WTC11 (cell line): ENCODE results near the gene C1QTNF12. TPM values are rescaled to one million over a fixed set of nuclear protein-coding genes. Genes with fewer than 3 reads are reported as not detected.

ENCODE experiments used
- ATF1 ChIP-seq: sonication (generic); formaldehyde crosslinking; IDR thresholded peaks from 2 replicates; pipeline ENCODE4 v1.8.1; 2023; ENCODE audit warnings: mild to moderate bottlenecking, moderate library complexity, missing genetic modification reagents
- ATF6 ChIP-seq: sonication (generic); formaldehyde crosslinking; IDR thresholded peaks from 2 replicates; pipeline ENCODE4 v1.8.1; 2023; ENCODE audit warnings: mild to moderate bottlenecking, missing genetic modification reagents
- ESRRA ChIP-seq: sonication (generic); formaldehyde crosslinking; IDR thresholded peaks from 2 replicates; pipeline ENCODE4 v1.8.1; 2022; ENCODE audit warnings: mild to moderate bottlenecking, missing genetic modification reagents, borderline replicate concordance
- FOXK1 ChIP-seq: sonication (generic); formaldehyde crosslinking; IDR thresholded peaks from 2 replicates; pipeline ENCODE4 v1.8.0; 2022; ENCODE audit warnings: mild to moderate bottlenecking, moderate library complexity, missing genetic modification reagents
- FOXP1 ChIP-seq: sonication (generic); formaldehyde crosslinking; IDR thresholded peaks from 2 replicates; pipeline ENCODE4 v1.8.0; 2022; ENCODE audit warnings: missing genetic modification reagents, mild to moderate bottlenecking, moderate library complexity, borderline replicate concordance
- FOXP4 ChIP-seq: sonication (generic); formaldehyde crosslinking; IDR thresholded peaks from 2 replicates; pipeline ENCODE4 v1.8.0; 2022; ENCODE audit warnings: mild to moderate bottlenecking, missing genetic modification reagents
- HMGA2 ChIP-seq: fragments of 250-450 bp; sonication (Bioruptor Pico); IDR thresholded peaks from 2 replicates; pipeline ENCODE4 v1.4.0; 2021; ENCODE audit warnings: mild to moderate bottlenecking, moderate library complexity
- JAZF1 ChIP-seq: fragments of 250-450 bp; sonication (Bioruptor Pico); IDR thresholded peaks from 2 replicates; pipeline ENCODE4 v1.9.0; 2021; ENCODE audit warnings: moderate library complexity, mild to moderate bottlenecking, inconsistent platforms
- JUN ChIP-seq: sonication (generic); formaldehyde crosslinking; IDR thresholded peaks from 2 replicates; pipeline ENCODE4 v1.8.0; 2023; ENCODE audit warnings: mild to moderate bottlenecking, missing genetic modification reagents
- MXD4 ChIP-seq: fragments of 250-450 bp; sonication (Bioruptor Pico); IDR thresholded peaks from 2 replicates; pipeline ENCODE4 v1.8.0; 2021; ENCODE audit warnings: mild to moderate bottlenecking, moderate library complexity, borderline replicate concordance
- NFYB ChIP-seq: sonication (generic); formaldehyde crosslinking; conservative IDR thresholded peaks from 2 replicates; pipeline ENCODE4 v1.8.0; 2022; ENCODE audit warnings: low read depth, missing genetic modification reagents
- OVOL2 ChIP-seq: fragments of 250-450 bp; sonication (Bioruptor Pico); IDR thresholded peaks from 2 replicates; pipeline ENCODE4 v1.9.0; 2021; ENCODE audit warnings: mild to moderate bottlenecking, borderline replicate concordance
- RORB ChIP-seq: fragments of 250-450 bp; sonication (Bioruptor Pico); IDR thresholded peaks from 2 replicates; pipeline ENCODE4 v1.9.0; 2021; ENCODE audit warnings: mild to moderate bottlenecking
- SP1 ChIP-seq: sonication (generic); formaldehyde crosslinking; conservative IDR thresholded peaks from 2 replicates; pipeline ENCODE4 v1.8.1; 2022; ENCODE audit warnings: missing genetic modification reagents
- TCF7 ChIP-seq: sonication (generic); formaldehyde crosslinking; IDR thresholded peaks from 2 replicates; pipeline ENCODE4 v1.8.0; 2022; ENCODE audit warnings: mild to moderate bottlenecking, low read depth, missing genetic modification reagents, moderate library complexity
- TEAD4 ChIP-seq: sonication (generic); formaldehyde crosslinking; IDR thresholded peaks from 2 replicates; pipeline ENCODE4 v1.8.0; 2022; ENCODE audit warnings: mild to moderate bottlenecking, missing genetic modification reagents
- TP53 ChIP-seq: sonication (generic); formaldehyde crosslinking; IDR thresholded peaks from 2 replicates; pipeline ENCODE4 v1.8.1; 2023; ENCODE audit warnings: mild to moderate bottlenecking, missing genetic modification reagents
- ZMAT4 ChIP-seq: fragments of 250-450 bp; sonication (Bioruptor Pico); IDR thresholded peaks from 2 replicates; pipeline ENCODE4 v1.9.0; 2021; ENCODE audit warnings: mild to moderate bottlenecking
- ZNF121 ChIP-seq: sonication (generic); formaldehyde crosslinking; IDR thresholded peaks from 2 replicates; pipeline ENCODE4 v1.8.0; 2023; ENCODE audit warnings: missing genetic modification reagents
- ZNF263 ChIP-seq: sonication (generic); formaldehyde crosslinking; IDR thresholded peaks from 2 replicates; pipeline ENCODE4 v1.8.1; 2022; ENCODE audit warnings: low read depth, mild to moderate bottlenecking, moderate library complexity, missing genetic modification reagents
- ZNF396 ChIP-seq: fragments of 250-450 bp; sonication (Bioruptor Pico); IDR thresholded peaks from 2 replicates; pipeline ENCODE4 v1.8.0; 2021; ENCODE audit warnings: mild to moderate bottlenecking, moderate library complexity, borderline replicate concordance
- ZNF423 ChIP-seq: fragments of 250-450 bp; sonication (Bioruptor Pico); IDR thresholded peaks from 2 replicates; pipeline ENCODE4 v2.1.2; 2022; ENCODE audit warnings: mild to moderate bottlenecking, moderate library complexity
- ZNF671 ChIP-seq: fragments of 250-450 bp; sonication (Bioruptor Pico); IDR thresholded peaks from 2 replicates; pipeline ENCODE4 v1.8.0; 2021; ENCODE audit warnings: mild to moderate bottlenecking
- total RNA-seq: library from RNA; stranded (reverse); gene quantifications from 3 replicates; pipeline ENCODE4 v1.2.3, GENCODE V29; 2021
- TF ChIP-seq, protein P1 (sequence below): sonication (generic); formaldehyde crosslinking; conservative IDR thresholded peaks from 2 replicates; pipeline ENCODE4 v1.8.1; 2023; ENCODE audit warnings: mild to moderate bottlenecking, low read depth, missing genetic modification reagents, moderate library complexity
- TF ChIP-seq, protein P2 (sequence below): sonication (generic); formaldehyde crosslinking; IDR thresholded peaks from 2 replicates; pipeline ENCODE4 v1.8.0; 2023; ENCODE audit warnings: missing genetic modification reagents
- TF ChIP-seq, protein P3 (sequence below): sonication (generic); formaldehyde crosslinking; IDR thresholded peaks from 2 replicates; pipeline ENCODE4 v1.8.1; 2022; ENCODE audit warnings: mild to moderate bottlenecking, moderate library complexity, missing genetic modification reagents
- TF ChIP-seq, protein P4 (sequence below): fragments of 200-600 bp; IDR thresholded peaks from 2 replicates; pipeline ENCODE4 v1.8.0; 2022; ENCODE audit warnings: antibody characterized with exemption
- TF ChIP-seq, protein P5 (sequence below): sonication (generic); formaldehyde crosslinking; IDR thresholded peaks from 2 replicates; pipeline ENCODE4 v1.8.1; 2023; ENCODE audit warnings: mild to moderate bottlenecking, missing genetic modification reagents

Gene C1QTNF12
- total RNA-seq, 1 experiment from 2014 or later = 10.3 TPM

GRCh38 chr1:1232208-1232795 lies 14.2 kb downstream of the C1QTNF12 start, which contains the start of gene B3GALT6 (continued):
- TF ChIP-seq, protein P1, sequence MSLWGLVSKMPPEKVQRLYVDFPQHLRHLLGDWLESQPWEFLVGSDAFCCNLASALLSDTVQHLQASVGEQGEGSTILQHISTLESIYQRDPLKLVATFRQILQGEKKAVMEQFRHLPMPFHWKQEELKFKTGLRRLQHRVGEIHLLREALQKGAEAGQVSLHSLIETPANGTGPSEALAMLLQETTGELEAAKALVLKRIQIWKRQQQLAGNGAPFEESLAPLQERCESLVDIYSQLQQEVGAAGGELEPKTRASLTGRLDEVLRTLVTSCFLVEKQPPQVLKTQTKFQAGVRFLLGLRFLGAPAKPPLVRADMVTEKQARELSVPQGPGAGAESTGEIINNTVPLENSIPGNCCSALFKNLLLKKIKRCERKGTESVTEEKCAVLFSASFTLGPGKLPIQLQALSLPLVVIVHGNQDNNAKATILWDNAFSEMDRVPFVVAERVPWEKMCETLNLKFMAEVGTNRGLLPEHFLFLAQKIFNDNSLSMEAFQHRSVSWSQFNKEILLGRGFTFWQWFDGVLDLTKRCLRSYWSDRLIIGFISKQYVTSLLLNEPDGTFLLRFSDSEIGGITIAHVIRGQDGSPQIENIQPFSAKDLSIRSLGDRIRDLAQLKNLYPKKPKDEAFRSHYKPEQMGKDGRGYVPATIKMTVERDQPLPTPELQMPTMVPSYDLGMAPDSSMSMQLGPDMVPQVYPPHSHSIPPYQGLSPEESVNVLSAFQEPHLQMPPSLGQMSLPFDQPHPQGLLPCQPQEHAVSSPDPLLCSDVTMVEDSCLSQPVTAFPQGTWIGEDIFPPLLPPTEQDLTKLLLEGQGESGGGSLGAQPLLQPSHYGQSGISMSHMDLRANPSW (CRISPR knock-in tag) = no peak
- 0 out of 2 replicates have a peak, but pooled peaks have one; percentile 61 for TF ChIP-seq ZNF121 (CRISPR knock-in tag)
- 0 out of 2 replicates have a peak, but pooled peaks have one; percentile 19 for TF ChIP-seq SP1
- peak; percentile 77; the same call in 1 of the 2 replicates for TF ChIP-seq FOXK1 (CRISPR knock-in tag)
- TF ChIP-seq, protein P2, sequence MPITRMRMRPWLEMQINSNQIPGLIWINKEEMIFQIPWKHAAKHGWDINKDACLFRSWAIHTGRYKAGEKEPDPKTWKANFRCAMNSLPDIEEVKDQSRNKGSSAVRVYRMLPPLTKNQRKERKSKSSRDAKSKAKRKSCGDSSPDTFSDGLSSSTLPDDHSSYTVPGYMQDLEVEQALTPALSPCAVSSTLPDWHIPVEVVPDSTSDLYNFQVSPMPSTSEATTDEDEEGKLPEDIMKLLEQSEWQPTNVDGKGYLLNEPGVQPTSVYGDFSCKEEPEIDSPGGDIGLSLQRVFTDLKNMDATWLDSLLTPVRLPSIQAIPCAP = peak; percentile 86; the same call in 1 of the 2 replicates
- TF ChIP-seq, protein P3, sequence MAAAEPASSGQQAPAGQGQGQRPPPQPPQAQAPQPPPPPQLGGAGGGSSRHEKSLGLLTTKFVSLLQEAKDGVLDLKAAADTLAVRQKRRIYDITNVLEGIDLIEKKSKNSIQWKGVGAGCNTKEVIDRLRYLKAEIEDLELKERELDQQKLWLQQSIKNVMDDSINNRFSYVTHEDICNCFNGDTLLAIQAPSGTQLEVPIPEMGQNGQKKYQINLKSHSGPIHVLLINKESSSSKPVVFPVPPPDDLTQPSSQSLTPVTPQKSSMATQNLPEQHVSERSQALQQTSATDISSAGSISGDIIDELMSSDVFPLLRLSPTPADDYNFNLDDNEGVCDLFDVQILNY (CRISPR knock-in tag) = no peak
- TF ChIP-seq MXD4 = no peak
- no peak for TF ChIP-seq ATF6
- no peak for TF ChIP-seq OVOL2
- TF ChIP-seq ZNF423 (CRISPR knock-in tag) = no peak
- TF ChIP-seq ZNF396 (CRISPR knock-in tag) = no peak
- no peak for TF ChIP-seq HMGA2 (CRISPR knock-in tag)
- TF ChIP-seq FOXP4 (CRISPR knock-in tag) = peak; percentile 95
- no peak for TF ChIP-seq ESRRA (CRISPR knock-in tag)
- TF ChIP-seq TP53 (CRISPR knock-in tag) = peak; percentile 95; the same call in 1 of the 2 replicates
- TF ChIP-seq, protein P4, sequence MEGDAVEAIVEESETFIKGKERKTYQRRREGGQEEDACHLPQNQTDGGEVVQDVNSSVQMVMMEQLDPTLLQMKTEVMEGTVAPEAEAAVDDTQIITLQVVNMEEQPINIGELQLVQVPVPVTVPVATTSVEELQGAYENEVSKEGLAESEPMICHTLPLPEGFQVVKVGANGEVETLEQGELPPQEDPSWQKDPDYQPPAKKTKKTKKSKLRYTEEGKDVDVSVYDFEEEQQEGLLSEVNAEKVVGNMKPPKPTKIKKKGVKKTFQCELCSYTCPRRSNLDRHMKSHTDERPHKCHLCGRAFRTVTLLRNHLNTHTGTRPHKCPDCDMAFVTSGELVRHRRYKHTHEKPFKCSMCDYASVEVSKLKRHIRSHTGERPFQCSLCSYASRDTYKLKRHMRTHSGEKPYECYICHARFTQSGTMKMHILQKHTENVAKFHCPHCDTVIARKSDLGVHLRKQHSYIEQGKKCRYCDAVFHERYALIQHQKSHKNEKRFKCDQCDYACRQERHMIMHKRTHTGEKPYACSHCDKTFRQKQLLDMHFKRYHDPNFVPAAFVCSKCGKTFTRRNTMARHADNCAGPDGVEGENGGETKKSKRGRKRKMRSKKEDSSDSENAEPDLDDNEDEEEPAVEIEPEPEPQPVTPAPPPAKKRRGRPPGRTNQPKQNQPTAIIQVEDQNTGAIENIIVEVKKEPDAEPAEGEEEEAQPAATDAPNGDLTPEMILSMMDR = no peak
- TF ChIP-seq JAZF1 (CRISPR knock-in tag) = no peak
- peak; percentile 92; the same call in 1 of the 2 replicates for TF ChIP-seq TEAD4 (CRISPR knock-in tag)
- TF ChIP-seq, protein P5, sequence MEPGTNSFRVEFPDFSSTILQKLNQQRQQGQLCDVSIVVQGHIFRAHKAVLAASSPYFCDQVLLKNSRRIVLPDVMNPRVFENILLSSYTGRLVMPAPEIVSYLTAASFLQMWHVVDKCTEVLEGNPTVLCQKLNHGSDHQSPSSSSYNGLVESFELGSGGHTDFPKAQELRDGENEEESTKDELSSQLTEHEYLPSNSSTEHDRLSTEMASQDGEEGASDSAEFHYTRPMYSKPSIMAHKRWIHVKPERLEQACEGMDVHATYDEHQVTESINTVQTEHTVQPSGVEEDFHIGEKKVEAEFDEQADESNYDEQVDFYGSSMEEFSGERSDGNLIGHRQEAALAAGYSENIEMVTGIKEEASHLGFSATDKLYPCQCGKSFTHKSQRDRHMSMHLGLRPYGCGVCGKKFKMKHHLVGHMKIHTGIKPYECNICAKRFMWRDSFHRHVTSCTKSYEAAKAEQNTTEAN (CRISPR knock-in tag) = no peak
- TF ChIP-seq RORB (CRISPR knock-in tag) = no peak
- no peak for TF ChIP-seq ATF1
- TF ChIP-seq FOXP1 = peak; percentile 98
- no peak for TF ChIP-seq ZNF671 (CRISPR knock-in tag)
- peak; percentile 93; the same call in 1 of the 2 replicates for TF ChIP-seq JUN (CRISPR knock-in tag)
- no peak for TF ChIP-seq ZMAT4
- peak; percentile 56 for TF ChIP-seq NFYB (CRISPR knock-in tag)
- TF ChIP-seq ZNF263 (CRISPR knock-in tag) = no peak
- TF ChIP-seq TCF7 (CRISPR knock-in tag) = peak; percentile 98
